ENCODE measurements around the gene FHOD3. TPM values are rescaled to one million over a fixed set of nuclear protein-coding genes. Genes with fewer than 3 reads are reported as not detected.

FHOD3 gene
- total RNA-seq, 1 experiment from 2014 or later, result 2.9 TPM

- no peaks in the 10 kb centered on the region for H3K9me3 Mint-ChIP-seq (ENCODE audit: low read depth, unreplicated experiment)
- peaks cover 16% of the 10 kb centered on the region for H3K27me3 Mint-ChIP-seq (ENCODE audit: unreplicated experiment)
- intact Hi-C loops (cut with micrococcal nuclease; ENCODE audit: unreplicated experiment), result no loop called here
- no peak overlapping the region for H3K4me3 Mint-ChIP-seq (ENCODE audit: low read depth, unreplicated experiment)
- H3K36me3 Mint-ChIP-seq (ENCODE audit: insufficient read depth, unreplicated experiment), result no peaks in the 10 kb centered on the region
- CTCF ChIA-PET, result no interaction called here
- H3K4me1 Mint-ChIP-seq (ENCODE audit: low read depth, unreplicated experiment), result no peaks in the 10 kb centered on the region
- no peak for DNase-seq
- no TSS peak for BruUV-seq (replicated peaks)
- TF ChIP-seq CTCF (IDR thresholded peaks at IDR 0.05; ENCODE audit: unreplicated experiment), result no peak
- H3K27ac Mint-ChIP-seq (ENCODE audit: unreplicated experiment), result no peak overlapping the region
These were observed 60.6 kb downstream of the FHOD3 start for GRCh38 chr18:36358141-36358540.

GRCh38 chr18:36360256-36360909, 62.9 kb downstream of the FHOD3 start:
- CTCF ChIA-PET, result no interaction called here
- H3K4me1 Mint-ChIP-seq (ENCODE audit: low read depth, unreplicated experiment), result no peaks in the 10 kb centered on the region
- no TSS peak for BruUV-seq (replicated peaks)

GRCh38 chr18:36364911-36365624, 67.6 kb downstream of the FHOD3 start:
- peaks cover 5% of the 10 kb centered on the region for H3K36me3 Mint-ChIP-seq (ENCODE audit: insufficient read depth, unreplicated experiment)
- no TSS peak for BruUV-seq (replicated peaks)
- TF ChIP-seq CTCF (IDR thresholded peaks at IDR 0.05; ENCODE audit: unreplicated experiment), result no peak
- CTCF ChIA-PET, result interaction anchor here (0.6 kb wide), 1 partner anchor 52 kb away, joined by 3 read pairs; no protein-coding TSS in a partner anchor
- intact Hi-C loops (cut with micrococcal nuclease; ENCODE audit: unreplicated experiment), result no loop called here
- H3K27me3 Mint-ChIP-seq (ENCODE audit: unreplicated experiment), result peaks cover 52% of the 10 kb centered on the region
- no peak for DNase-seq
- no peaks in the 10 kb centered on the region for H3K4me1 Mint-ChIP-seq (ENCODE audit: low read depth, unreplicated experiment)
- H3K9me3 Mint-ChIP-seq (ENCODE audit: low read depth, unreplicated experiment), result no peaks in the 10 kb centered on the region
- H3K4me3 Mint-ChIP-seq (ENCODE audit: low read depth, unreplicated experiment), result no peak overlapping the region
- no peak overlapping the region for H3K27ac Mint-ChIP-seq (ENCODE audit: unreplicated experiment)

More at GRCh38 chr18:36360256-36360909, 62.9 kb downstream of the FHOD3 start:
- Mint-ChIP-seq H3K36me3 (ENCODE audit: insufficient read depth, unreplicated experiment) (peaks cover 4% of the 10 kb centered on the region), H3K9me3 (ENCODE audit: low read depth, unreplicated experiment) (no peaks in the 10 kb centered on the region), H3K27ac (ENCODE audit: unreplicated experiment) (no peak overlapping the region), H3K27me3 (ENCODE audit: unreplicated experiment) (peaks cover 38% of the 10 kb centered on the region), H3K4me3 (ENCODE audit: low read depth, unreplicated experiment) (no peak overlapping the region)
- no peak for DNase-seq
- intact Hi-C loops (cut with micrococcal nuclease; ENCODE audit: unreplicated experiment), result no loop called here
- no peak for TF ChIP-seq CTCF (IDR thresholded peaks at IDR 0.05; ENCODE audit: unreplicated experiment)

GRCh38 chr18:36365836-36366775, 68.6 kb downstream of the FHOD3 start:
- intact Hi-C loops (cut with micrococcal nuclease; ENCODE audit: unreplicated experiment), result no loop called here

More at GRCh38 chr18:36365836-36366775, 68.6 kb downstream of the FHOD3 start:
- Mint-ChIP-seq H3K27me3 (ENCODE audit: unreplicated experiment) (peaks cover 57% of the 10 kb centered on the region), H3K4me1 (ENCODE audit: low read depth, unreplicated experiment) (no peaks in the 10 kb centered on the region), H3K9me3 (ENCODE audit: low read depth, unreplicated experiment) (peaks cover 2% of the 10 kb centered on the region), H3K27ac (ENCODE audit: unreplicated experiment) (no peak overlapping the region), H3K4me3 (ENCODE audit: low read depth, unreplicated experiment) (no peak overlapping the region), H3K36me3 (ENCODE audit: insufficient read depth, unreplicated experiment) (peaks cover 5% of the 10 kb centered on the region)
- CTCF ChIA-PET, result interaction anchor here (0.6 kb wide), 1 partner anchor 118 kb away, joined by 6 read pairs; no protein-coding TSS in a partner anchor
- no peak for TF ChIP-seq CTCF (IDR thresholded peaks at IDR 0.05; ENCODE audit: unreplicated experiment)
- DNase-seq, result no peak
- BruUV-seq (replicated peaks), result no TSS peak
